T-helper 2 cell treated with Interferon-gamma antibody and Interleukin-4, amounts not matched to agents 5 μg/mL and 100 μg/mL, for 36 hours (primary cell): Measurements from ENCODE around the gene ANKRD61.
A peak's percentile ranks its signal among the peaks of the same experiment; 100 is the strongest.
"Not testable (repeated sequence)": the region's sequence is repeated elsewhere in the genome, so short reads cannot be mapped to it uniquely, and the experiment has no call there.

ENCODE experiments used
- DNase-seq: peaks from one replicate; pipeline ENCODE4 v3.0.0; 2021; ENCODE audit warnings: low spot score
- H3K27ac Mint-ChIP-seq: one replicate; pipeline ENCODE4 v1.8.0; 2021; ENCODE audit warnings: mild to moderate bottlenecking, mixed read lengths
- H3K27me3 Mint-ChIP-seq: one replicate; pipeline ENCODE4 v1.8.0; 2021; ENCODE audit warnings: low read depth, mixed read lengths
- H3K36me3 Mint-ChIP-seq: one replicate; pipeline ENCODE4 v1.8.0; 2021; ENCODE audit warnings: low read depth, mixed read lengths
- H3K4me1 Mint-ChIP-seq: one replicate; pipeline ENCODE4 v1.8.0; 2021; ENCODE audit warnings: low read depth, mixed read lengths
- H3K4me3 Mint-ChIP-seq: one replicate; pipeline ENCODE4 v1.8.0; 2022; ENCODE audit warnings: mild to moderate bottlenecking, moderate library complexity, mixed read lengths
- H3K9me3 Mint-ChIP-seq: one replicate; pipeline ENCODE4 v1.8.0; 2021; ENCODE audit warnings: mixed read lengths

ANKRD61 gene

DNA sequence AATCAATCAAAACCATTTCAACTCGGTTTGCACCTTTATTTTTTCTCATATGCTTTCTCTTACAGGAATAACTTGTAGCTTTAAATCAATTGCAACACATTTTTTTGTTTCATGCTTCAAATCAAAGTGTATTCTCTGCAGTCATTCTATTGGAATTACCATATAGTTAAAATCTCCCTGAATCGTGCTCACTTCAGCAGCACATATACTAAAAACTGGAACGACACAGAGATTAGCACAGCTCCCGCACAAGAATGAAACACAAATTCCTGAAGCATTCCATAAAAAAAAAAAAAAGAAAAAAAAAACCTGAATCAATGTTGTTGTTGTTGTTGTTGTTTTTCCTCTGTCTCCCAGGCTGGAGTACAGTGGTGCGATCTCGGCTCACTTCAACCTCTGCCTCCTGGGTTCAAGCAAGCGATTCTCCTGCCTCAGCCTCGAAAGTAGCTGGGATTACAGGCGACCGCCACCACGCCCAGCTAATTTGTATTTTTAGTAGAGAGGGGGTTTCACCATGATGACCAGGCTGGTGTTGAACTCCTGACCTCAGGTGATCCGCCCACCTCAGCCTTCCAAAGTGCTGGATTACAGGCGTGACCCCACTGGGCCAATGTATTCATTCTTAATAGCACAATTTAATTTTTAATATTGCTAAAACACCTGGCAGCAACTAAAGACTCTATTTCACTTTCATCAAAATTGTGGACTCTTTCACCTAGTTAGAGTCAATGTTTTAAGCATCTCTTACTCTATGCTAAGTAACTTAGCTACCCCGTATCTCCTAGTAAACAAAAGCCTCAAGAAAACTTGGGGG, 26.3 kb downstream of the ANKRD61 start:
- Mint-ChIP-seq H3K9me3 (no peaks in the 10 kb centered on the region), H3K36me3 (peaks cover 12% of the 10 kb centered on the region), H3K27ac (peak overlapping the region; percentile 97), H3K27me3 (no peaks in the 10 kb centered on the region), H3K4me1 (peaks cover 13% of the 10 kb centered on the region), H3K4me3 (peak overlapping the region; percentile 95)
- DNase-seq, result no peak

DNA sequence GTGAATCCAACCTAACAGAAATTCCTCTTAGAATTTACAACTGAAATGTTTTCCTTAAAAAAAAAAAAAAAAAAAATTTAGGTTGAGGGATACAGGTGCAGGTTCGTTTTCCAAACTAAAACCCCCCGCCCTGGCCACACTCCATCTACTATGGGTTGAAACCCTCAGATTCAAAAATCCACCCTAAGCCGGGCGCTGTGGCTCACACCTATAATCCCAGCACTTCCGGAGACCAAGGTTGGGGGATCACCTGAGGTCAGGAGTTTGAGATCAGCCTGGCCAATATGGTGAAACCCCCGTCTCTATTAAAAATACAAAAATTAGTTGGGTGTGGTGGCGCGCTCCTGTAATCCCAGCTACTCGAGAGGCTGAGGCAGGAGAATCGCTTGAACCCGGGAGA, 28.8 kb downstream of the ANKRD61 start:
- H3K27ac Mint-ChIP-seq, H3K36me3 Mint-ChIP-seq, H3K27me3 Mint-ChIP-seq, H3K9me3 Mint-ChIP-seq, H3K4me3 Mint-ChIP-seq, DNase-seq: not testable (repeated sequence)
- peaks cover 13% of the 10 kb centered on the region for H3K4me1 Mint-ChIP-seq

DNA sequence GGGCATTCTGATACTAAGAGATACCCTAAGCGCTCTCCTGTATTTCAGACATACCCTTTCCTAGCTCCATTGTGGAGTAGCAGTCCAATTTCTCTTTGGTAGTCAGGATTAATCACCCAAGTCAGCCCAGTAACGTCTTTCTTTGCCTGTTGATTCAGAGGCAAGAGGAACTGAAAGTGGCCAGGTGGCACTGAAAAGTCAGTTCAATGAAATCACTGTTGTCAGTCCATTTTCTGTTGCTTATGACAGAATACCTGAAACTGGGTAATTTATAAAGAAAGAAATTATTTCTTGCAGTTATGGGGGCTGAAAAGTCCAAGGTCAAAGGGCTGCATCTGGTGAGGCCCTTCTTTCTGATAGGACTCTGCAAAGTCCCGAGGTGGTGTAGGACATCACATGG, 40.2 kb downstream of the ANKRD61 start:
- Mint-ChIP-seq H3K36me3 (no peaks in the 10 kb centered on the region), H3K4me1 (no peaks in the 10 kb centered on the region), H3K27me3 (no peaks in the 10 kb centered on the region), H3K9me3 (no peaks in the 10 kb centered on the region), H3K27ac (no peak overlapping the region), H3K4me3 (no peak overlapping the region)
- DNase-seq, result no peak

DNA sequence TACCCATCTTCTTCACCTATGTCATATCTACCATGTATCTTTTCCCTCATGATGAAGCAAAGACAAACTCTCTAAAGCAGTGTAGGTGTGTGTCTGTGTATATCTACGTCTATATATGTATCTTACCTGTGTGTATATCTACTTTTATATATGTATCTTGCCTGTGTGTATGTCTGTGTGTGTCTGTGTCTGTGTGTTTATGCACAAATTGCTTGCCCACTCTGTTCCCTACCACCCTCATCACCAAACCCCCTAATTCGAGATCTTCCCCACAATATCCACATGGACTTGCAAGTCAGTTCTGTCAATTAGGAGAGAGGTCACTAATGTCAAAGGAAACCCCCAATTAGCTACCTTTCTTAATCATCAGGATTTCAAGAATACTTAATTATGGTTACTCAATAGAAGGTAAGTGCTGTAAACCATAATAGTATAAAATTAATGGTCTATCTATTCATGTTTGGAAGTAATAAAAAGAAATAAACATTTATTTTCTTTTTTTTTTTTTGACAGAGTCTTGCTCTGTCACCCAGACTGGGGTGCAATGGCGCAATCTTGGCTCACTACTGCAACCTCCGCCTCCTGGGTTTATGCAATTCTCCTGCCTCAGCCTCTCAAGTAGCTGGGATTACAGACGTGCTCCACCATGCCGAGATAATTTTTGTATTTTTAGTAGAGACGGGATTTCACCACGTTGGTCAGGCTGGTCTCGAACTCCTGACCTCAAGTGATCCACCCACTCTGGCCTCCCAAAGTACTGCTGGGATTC, 43.6 kb downstream of the ANKRD61 start:
- no peaks in the 10 kb centered on the region for H3K9me3 Mint-ChIP-seq
- no peak for DNase-seq
- H3K27me3 Mint-ChIP-seq, result no peaks in the 10 kb centered on the region
- no peak overlapping the region for H3K27ac Mint-ChIP-seq
- H3K4me3 Mint-ChIP-seq, result no peak overlapping the region
- no peaks in the 10 kb centered on the region for H3K4me1 Mint-ChIP-seq
- H3K36me3 Mint-ChIP-seq, result no peaks in the 10 kb centered on the region

DNA sequence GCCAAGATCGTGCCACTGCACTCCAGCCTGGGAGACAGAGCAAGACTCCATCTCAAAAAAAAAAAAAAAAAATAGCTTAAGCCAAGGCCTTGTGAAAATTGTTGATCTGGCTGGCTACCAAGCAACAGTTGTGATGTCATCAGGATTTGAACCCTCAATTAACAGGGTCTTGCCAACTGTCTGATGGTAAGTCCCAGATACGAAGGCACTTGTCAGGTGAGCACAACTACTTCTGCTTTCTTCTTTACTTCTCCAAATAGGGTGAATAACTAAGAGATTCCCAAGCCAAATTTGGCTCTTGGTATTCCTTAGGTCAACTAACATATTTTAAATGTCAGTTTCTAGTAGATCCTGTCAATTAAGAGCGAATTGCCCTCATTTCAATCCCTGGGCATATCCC, 47.4 kb downstream of the ANKRD61 start:
- Mint-ChIP-seq H3K9me3 (no peaks in the 10 kb centered on the region), H3K4me3 (no peak overlapping the region), H3K4me1 (peaks cover 4% of the 10 kb centered on the region), H3K27ac (no peak overlapping the region), H3K36me3 (no peaks in the 10 kb centered on the region), H3K27me3 (no peaks in the 10 kb centered on the region)
- DNase-seq, result no peak

DNA sequence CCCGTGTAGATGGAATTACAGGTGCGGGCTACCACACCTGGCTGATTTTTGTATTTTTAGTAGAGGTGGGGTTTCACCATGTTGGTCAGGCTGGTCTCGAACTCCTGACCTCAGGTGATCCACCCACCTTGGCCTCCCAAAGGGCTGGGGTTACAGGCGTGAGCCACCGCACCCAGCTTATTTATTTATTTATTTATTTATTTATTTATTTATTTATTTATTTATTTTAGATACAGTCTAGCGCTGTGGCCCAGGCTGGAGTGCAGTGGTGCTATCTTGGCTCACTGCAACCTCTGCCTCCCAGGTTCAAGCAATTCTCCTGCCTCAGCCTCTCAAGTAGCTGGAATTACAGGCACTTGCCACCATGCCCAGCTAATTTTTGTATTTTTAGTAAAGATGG, 51.9 kb downstream of the ANKRD61 start:
- not testable (repeated sequence) for H3K4me1 Mint-ChIP-seq, H3K27ac Mint-ChIP-seq, H3K4me3 Mint-ChIP-seq, H3K27me3 Mint-ChIP-seq, DNase-seq, H3K36me3 Mint-ChIP-seq, H3K9me3 Mint-ChIP-seq
